Measurements from ENCODE around the gene RNF150.
"Not testable (repeated sequence)": the region's sequence is repeated elsewhere in the genome, so short reads cannot be mapped to it uniquely, and the experiment has no call there.

Gene RNF150

DNA sequence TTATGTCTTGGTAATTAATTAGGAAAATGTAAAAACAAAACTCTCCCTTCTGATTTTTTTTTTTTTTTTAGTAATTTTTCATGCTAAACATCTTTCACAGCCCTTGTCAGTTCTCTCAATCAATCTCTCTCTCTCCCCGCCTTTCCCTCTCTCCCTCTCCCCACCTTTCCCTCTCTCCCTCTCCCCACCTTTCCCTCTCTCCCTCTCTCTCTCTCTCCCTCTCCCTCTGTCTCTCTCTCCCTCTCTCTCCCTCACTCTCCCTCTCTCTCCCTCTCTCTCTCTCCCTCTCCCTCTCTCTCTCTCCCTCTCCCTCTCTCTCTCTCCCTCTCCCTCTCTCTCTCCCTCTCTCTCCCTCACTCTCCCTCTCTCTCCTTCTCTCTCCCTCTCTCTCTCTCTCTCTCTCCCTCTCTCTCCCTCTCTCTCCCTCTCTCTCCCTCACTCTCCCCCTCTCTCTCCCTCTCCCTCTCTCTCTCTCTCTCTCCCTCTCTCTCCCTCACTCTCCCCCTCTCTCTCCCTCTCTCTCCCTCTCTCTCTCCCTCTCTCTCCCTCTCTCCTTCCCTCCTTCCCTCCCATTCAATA lies 322.6 kb downstream of the RNF150 start:
- not testable (repeated sequence) for FAIRE-seq
